Measurements from ENCODE around the gene SMAD5.

Gene SMAD5

DNA sequence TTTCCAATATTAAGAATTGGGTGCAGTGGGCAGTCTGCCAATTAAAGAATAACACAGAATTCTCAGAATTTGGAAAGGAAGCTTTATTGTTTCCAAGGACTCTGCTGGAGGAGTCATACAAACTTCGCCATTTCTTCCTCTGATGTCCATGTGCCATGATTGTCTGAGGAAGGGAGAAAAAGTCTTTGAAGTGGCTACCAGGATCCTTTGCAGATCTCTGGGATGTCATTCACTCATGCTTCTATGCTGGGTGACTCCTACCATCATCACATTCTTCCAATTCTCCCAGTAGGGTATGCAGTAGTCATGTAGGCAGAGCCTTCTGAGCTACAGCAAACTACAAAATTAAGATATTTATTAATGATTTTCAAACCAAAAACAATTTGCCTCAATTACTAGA lies 3.2 kb upstream of the SMAD5 start:
- TF ChIP-seq, protein P1, sequence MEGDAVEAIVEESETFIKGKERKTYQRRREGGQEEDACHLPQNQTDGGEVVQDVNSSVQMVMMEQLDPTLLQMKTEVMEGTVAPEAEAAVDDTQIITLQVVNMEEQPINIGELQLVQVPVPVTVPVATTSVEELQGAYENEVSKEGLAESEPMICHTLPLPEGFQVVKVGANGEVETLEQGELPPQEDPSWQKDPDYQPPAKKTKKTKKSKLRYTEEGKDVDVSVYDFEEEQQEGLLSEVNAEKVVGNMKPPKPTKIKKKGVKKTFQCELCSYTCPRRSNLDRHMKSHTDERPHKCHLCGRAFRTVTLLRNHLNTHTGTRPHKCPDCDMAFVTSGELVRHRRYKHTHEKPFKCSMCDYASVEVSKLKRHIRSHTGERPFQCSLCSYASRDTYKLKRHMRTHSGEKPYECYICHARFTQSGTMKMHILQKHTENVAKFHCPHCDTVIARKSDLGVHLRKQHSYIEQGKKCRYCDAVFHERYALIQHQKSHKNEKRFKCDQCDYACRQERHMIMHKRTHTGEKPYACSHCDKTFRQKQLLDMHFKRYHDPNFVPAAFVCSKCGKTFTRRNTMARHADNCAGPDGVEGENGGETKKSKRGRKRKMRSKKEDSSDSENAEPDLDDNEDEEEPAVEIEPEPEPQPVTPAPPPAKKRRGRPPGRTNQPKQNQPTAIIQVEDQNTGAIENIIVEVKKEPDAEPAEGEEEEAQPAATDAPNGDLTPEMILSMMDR (IDR thresholded peaks at IDR 0.05; ENCODE audit: control insufficient read depth, insufficient read depth, low read depth, low read length, missing control alignments) = no peak
- no peak for DNase-seq (ENCODE audit: low read depth)
- H3K4me3 ChIP-seq (ENCODE audit: control insufficient read depth, low read depth, low read length) = no peak overlapping the region

DNA sequence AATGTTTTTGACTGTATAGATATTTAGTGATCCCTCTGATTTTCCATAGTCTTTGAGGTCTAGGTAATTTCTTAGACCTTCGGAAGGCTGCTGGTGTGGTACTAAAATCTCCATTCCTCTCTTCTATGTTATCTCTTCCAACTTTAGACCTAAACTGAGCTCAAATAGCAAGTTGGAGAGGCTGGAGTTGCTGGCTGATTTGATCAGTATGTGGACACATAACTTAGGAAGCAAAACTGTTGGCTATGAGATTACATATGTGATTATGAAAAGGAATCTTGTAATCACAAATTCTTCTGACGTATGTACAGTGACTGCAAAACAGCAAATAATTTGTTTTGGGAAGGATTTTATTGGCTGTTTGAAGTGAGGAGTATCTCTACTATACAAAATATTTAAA lies 2.1 kb upstream of the SMAD5 start:
- no peak for DNase-seq (ENCODE audit: low read depth)
- no peak overlapping the region for H3K4me3 ChIP-seq (ENCODE audit: control insufficient read depth, low read depth, low read length)
- TF ChIP-seq, protein P1 (IDR thresholded peaks at IDR 0.05; ENCODE audit: control insufficient read depth, insufficient read depth, low read depth, low read length, missing control alignments) = no peak

DNA sequence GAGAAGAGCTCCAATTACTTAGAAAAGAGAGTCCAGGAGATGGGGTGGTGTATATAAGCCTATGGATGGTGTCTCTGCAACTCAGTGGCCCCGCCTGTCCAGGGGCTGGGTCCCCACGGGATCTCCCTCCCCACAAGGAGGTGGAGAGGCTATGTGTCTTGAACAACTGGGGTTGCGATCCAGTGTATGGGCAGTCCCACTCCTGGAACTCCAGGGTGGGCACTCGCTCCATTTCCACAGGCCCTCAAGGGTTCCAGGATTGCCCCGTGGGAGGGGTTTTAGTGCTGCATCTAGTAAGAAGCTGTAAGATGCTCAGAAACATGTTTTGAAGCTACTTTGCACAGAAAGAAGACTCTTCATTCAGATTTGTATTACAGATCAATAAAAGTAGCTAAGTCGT lies 558 bp upstream of the SMAD5 start:
- H3K4me3 ChIP-seq (ENCODE audit: control insufficient read depth, low read depth, low read length) = peak overlapping the region; percentile 80
- DNase-seq (ENCODE audit: low read depth) = no peak
- TF ChIP-seq, protein P1 (IDR thresholded peaks at IDR 0.05; ENCODE audit: control insufficient read depth, insufficient read depth, low read depth, low read length, missing control alignments) = no peak

DNA sequence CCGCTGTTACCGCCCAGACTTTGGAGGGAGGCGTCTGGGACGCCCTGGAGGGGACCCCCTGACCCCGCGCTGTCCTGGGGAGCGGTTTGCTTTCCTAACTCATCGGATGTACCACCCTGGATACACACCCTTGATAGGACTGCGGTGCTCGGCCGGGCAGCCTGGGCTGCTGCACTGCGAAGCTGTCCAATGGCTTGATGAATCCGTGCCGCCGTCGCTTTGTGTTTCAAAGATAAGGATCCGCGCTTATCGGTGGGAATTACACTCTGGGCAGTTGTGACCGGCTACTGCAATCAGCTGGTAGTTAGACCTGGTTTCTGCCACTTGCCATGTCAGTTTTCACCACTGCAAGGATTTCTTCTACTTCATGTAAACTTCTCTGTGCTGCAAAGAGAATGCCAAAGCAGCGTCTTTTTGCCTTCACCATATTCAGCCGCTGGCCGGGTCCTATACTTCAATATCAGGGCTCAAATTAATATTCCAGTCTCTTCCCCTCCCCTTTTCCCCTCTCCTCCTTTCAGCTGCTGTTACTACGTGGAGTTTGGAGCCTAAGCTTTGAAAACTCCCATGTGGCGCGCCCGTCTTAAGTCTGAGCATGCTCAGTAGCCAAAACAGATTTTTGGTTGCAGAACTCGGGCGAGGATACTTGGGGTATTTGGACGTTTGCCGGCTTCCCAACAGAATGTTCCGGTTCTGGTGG lies 727 bp downstream of the SMAD5 start:
- DNase-seq (ENCODE audit: low read depth) = peak; percentile 10
- TF ChIP-seq, protein P1 (IDR thresholded peaks at IDR 0.05; ENCODE audit: control insufficient read depth, insufficient read depth, low read depth, low read length, missing control alignments) = no peak
- peak overlapping the region; percentile 80 for H3K4me3 ChIP-seq (ENCODE audit: control insufficient read depth, low read depth, low read length)

DNA sequence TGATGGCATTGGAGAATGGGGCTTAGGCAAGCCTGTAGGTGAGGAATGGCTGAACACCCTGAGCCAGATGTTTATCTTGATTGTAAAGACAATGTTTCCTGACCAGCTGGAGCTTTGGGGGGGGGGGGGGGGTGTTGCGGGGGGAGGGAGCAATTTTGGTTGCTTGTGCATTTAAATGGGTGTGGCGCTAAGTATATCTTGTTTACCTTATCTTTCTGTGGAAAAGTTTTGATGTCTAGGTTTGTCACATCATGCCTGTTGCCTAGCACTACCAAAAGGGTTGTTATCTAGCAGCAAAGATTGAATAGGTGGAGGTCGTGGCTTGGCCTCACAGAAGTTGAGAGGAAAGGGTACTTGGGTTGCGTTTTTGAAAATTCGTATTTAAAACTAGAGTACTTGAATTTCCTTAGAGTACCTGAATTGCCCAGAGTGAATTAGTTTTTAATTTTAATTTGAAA lies 1.3 kb downstream of the SMAD5 start:
- TF ChIP-seq, protein P1 (IDR thresholded peaks at IDR 0.05; ENCODE audit: control insufficient read depth, insufficient read depth, low read depth, low read length, missing control alignments) = no peak
- H3K4me3 ChIP-seq (ENCODE audit: control insufficient read depth, low read depth, low read length) = peak overlapping the region; percentile 80
- no peak for DNase-seq (ENCODE audit: low read depth)

DNA sequence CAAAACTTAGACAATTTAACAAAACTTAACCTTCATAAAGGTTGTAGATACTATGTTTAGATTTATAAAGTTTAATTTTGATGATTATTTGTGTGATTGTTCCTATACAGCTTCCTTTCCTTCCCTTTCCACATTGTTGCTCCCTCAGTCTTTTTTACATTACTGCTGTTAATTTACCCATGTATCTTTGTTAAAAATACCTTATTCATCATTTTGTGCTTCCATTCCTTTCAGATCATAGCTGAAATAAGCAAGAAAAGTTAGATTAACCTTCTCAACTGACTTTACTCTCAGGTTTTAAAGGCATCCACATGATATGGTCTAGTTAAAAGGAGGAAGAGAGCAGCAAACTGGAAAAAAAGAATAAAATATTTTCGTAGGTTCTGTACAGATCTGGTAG lies 2.0 kb downstream of the SMAD5 start:
- no peak for DNase-seq (ENCODE audit: low read depth)
- TF ChIP-seq, protein P1 (IDR thresholded peaks at IDR 0.05; ENCODE audit: control insufficient read depth, insufficient read depth, low read depth, low read length, missing control alignments) = no peak
- H3K4me3 ChIP-seq (ENCODE audit: control insufficient read depth, low read depth, low read length) = no peak overlapping the region

Measured in AG09309 (cell line).